ENCODE results near the gene RFFL. TPM values are rescaled to one million over a fixed set of nuclear protein-coding genes. Genes with fewer than 3 reads are reported as not detected.

Gene RFFL
- polyA plus RNA-seq, 2 of the 4 experiments (the other 2 are of a cell fraction) = 22.7 to 35.5 TPM

GRCh38 chr17:34980681-34981537 lies 82.6 kb downstream of the RFFL start:
- Histone ChIP-seq H3K27ac (peak overlapping the region; percentile 94 to 97), H3K4me1 (peaks cover 14% of the 10 kb centered on the region), H3K4me2 (peak overlapping the region; percentile 80), H3K4me3 (peak overlapping the region; percentile 78), H3K9me3 (no peaks in the 10 kb centered on the region)
- peak; percentile 91 to 94 for ATAC-seq
- WGBS (ENCODE audit: missing lambda C conversion rate) = 1% methylated on average over 21 of the region's 69 CpGs
- FAIRE-seq = peak; percentile 84
- DNase-seq (ENCODE audit: low read depth in 1 of 2, low spot score in 1 of 2) = peak; percentile 86 to 93
- ChIA-PET POLR2A (interaction anchor here (0.5 to 3.3 kb wide), 14 partner anchors 9 to 809 kb away, joined by 3 to 20 read pairs (median 5); partner anchors contain the start of genes CCT6B, RFFL, UNC45B and ZNF830), CTCF (interaction anchor here (0.7 to 7.5 kb wide), 19 partner anchors 10 to 561 kb away, joined by 3 to 43 read pairs (median 4); partner anchors contain the start of gene RAD51D)
- TF ChIP-seq E2F6 (IDR thresholded peaks at IDR 0.05; ENCODE audit: borderline replicate concordance, low read depth) (peak; percentile 49; the same call in 1 of the 2 replicates), CEBPB (IDR thresholded peaks at IDR 0.05) (peak in 1 of 2 experiments; percentile 47; a peak in 2 of 4 replicates), CHD2 (IDR thresholded peaks at IDR 0.05; ENCODE audit: low read length, partially characterized antibody) (no peak), TP53 (CRISPR knock-in tag; IDR thresholded peaks at IDR 0.05) (peak; percentile 24; the same call in 1 of the 2 replicates), PHF8 (IDR thresholded peaks at IDR 0.05; ENCODE audit: borderline replicate concordance, low read depth) (peak; percentile 90), MYC (IDR thresholded peaks at IDR 0.05; ENCODE audit: borderline replicate concordance, low read length) (peak; percentile 87), BCL3 (IDR thresholded peaks at IDR 0.05) (no peak), ZFP36 (IDR thresholded peaks at IDR 0.05; ENCODE audit: borderline replicate concordance, partially characterized antibody) (no peak), MAFK (IDR thresholded peaks at IDR 0.05; ENCODE audit: partially characterized antibody) (no peak), RAD21 (conservative IDR thresholded peaks at IDR 0.05 in 1 of 2, IDR thresholded peaks at IDR 0.05 in 1 of 2) (peak; percentile 52 to 56; a peak in 4 of 5 replicates), BHLHE40 (IDR thresholded peaks at IDR 0.05; ENCODE audit: low read depth, low read length) (no peak), SMC3 (IDR thresholded peaks at IDR 0.05) (peak; percentile 57), EP300 (IDR thresholded peaks at IDR 0.05) (peak in 1 of 2 experiments; percentile 18; a peak in 1 of 5 replicates), FOSL2 (IDR thresholded peaks at IDR 0.05) (no peak), FOSL2 (CRISPR knock-in tag; IDR thresholded peaks at IDR 0.05) (no peak), CTCF (IDR thresholded peaks at IDR 0.05) (peak; percentile 55), JUN (IDR thresholded peaks at IDR 0.05) (peak; percentile 50 to 88), POLR2A (IDR thresholded peaks at IDR 0.05; ENCODE audit: low read length) (peak; percentile 37), MAX (IDR thresholded peaks at IDR 0.05) (peak; percentile 87), HMGXB4 (CRISPR knock-in tag; IDR thresholded peaks at IDR 0.05; ENCODE audit: borderline replicate concordance) (peak; percentile 93; the same call in 1 of the 2 replicates), ATOH8 (CRISPR knock-in tag; IDR thresholded peaks at IDR 0.05; ENCODE audit: low read depth) (no peak), ZSCAN20 (CRISPR knock-in tag; IDR thresholded peaks at IDR 0.05) (0 out of 2 replicates have a peak, but pooled peaks have one; percentile 64), TFCP2L1 (CRISPR knock-in tag; IDR thresholded peaks at IDR 0.05) (peak; percentile 94)
